GM12873 (cell line): ENCODE data around the gene STRN3.

Experiments
- TF ChIP-seq, protein P1 (sequence below): IDR thresholded peaks from 2 replicates; pipeline ENCODE4 v1.5.1; 2012; ENCODE audit warnings: low read depth, mild to moderate bottlenecking, moderate library complexity, low read length, control low read depth; ENCODE audit not compliant: insufficient read depth; ENCODE audit errors: missing control alignments

The STRN3 gene

DNA sequence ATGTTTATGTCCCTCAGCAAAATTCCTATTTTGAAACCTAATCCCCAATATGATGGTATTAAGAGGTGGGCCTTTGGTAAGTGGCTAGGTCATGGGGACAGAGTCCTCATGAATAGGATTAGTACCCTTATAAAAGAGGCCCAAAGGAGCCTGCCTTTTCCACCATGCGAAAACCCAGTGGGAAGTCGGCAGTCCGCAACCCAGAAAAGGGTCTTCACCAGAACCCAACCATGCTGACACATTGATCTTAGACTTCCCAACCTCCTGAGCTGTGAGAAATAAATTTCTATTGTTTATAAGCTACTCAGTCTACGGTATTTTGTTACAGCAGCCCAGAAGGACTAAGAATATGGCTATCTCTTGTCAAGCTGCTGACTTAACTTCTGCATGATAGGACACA is 85.3 kb downstream of the STRN3 start:
- TF ChIP-seq, protein P1, sequence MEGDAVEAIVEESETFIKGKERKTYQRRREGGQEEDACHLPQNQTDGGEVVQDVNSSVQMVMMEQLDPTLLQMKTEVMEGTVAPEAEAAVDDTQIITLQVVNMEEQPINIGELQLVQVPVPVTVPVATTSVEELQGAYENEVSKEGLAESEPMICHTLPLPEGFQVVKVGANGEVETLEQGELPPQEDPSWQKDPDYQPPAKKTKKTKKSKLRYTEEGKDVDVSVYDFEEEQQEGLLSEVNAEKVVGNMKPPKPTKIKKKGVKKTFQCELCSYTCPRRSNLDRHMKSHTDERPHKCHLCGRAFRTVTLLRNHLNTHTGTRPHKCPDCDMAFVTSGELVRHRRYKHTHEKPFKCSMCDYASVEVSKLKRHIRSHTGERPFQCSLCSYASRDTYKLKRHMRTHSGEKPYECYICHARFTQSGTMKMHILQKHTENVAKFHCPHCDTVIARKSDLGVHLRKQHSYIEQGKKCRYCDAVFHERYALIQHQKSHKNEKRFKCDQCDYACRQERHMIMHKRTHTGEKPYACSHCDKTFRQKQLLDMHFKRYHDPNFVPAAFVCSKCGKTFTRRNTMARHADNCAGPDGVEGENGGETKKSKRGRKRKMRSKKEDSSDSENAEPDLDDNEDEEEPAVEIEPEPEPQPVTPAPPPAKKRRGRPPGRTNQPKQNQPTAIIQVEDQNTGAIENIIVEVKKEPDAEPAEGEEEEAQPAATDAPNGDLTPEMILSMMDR: no peak

GRCh38 chr14:30938617-30939016 is 87.6 kb downstream of the STRN3 start:
- TF ChIP-seq, protein P1: no peak

- TF ChIP-seq, protein P1: no peak
These were observed 90.7 kb downstream of the STRN3 start for GRCh38 chr14:30935445-30935844.

- TF ChIP-seq, protein P1: no peak
These were observed 97.7 kb downstream of the STRN3 start for GRCh38 chr14:30928462-30928861.

DNA sequence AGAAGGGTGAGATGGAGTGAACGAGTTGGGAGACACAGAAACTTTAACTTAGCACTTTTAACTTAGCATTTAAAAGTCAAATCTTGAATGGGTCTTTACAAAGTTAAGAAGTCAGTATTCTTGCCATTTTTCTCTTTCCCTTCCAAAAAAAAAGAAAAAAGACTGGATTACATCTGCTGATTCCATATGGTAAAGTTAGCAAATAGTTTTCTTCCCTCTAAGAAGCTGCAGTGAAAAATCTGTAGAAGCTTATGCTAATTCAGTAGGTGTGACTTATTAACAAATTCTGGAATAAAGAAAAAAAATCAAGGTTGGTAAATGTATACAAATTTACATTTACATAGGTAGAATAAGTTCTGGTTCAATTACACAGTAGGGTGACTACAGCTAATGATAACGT is 100.9 kb downstream of the STRN3 start:
- TF ChIP-seq, protein P1: no peak

DNA sequence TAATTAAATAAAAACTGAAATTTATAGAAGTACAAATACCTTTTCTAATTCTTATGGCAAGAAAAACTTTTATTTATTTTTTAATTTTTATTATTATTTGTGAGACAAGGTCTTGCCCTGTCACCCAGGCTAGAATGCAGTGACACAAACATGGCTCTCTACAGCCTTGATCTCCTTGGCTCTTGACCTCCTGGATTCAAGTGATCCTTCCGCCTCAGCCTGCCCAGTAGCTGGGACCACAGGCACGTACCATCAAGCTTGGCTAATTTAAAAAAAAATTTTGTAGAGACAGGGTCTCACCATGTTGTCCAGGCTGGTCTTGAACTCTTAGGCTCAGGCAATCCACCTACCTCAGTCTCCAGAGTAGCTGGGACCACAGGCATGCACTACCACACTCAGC is 104.4 kb downstream of the STRN3 start:
- TF ChIP-seq, protein P1: no peak

DNA sequence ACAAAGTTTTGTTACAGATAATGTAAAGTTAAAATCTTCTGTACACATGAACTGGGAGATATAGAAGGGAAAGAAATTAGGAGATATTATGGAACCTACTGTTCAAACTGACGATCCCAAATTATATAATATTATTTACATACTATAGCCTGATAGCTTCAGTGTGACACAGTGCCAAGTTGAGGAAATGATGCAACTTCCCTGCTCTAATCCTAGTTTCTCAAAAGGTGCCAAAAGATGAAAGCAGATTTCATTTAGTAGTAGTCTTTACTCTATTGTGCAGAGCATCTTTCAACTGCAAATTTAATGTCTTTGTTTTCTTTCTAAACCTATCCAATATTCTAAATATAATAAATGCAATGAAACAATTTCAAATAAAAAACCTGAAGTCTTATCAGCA is 104.9 kb downstream of the STRN3 start:
- TF ChIP-seq, protein P1: no peak
